Activated CD4-positive, alpha-beta T cell treated with anti-CD3 and anti-CD28 coated beads, Interleukin-2, amount 50 U/mL, for 48 hours (primary cell): ENCODE data around the gene ABLIM2.

ENCODE experiments used
- DNase-seq, 2 experiments: peaks; one replicate each; pipeline ENCODE4 v3.0.0-alpha.2; 2020

The ABLIM2 gene

DNA sequence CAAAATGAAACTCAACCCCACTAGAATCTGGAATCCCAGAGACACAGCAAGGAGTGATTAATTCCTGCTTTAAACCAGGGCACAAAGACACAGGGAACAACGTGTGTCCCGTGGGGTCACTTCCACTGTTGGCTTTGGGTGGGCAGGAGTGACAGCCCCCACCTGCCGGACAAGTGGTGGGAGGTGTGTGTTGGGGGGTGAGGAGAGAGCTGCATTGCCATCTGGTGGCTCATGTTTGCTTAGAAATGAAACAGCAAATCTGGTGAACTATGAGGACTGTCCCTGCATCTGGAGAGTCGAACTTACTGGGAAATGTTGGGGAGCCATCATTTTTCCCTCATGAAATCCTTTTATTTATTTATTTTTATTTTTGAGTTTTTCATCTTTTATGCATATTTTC is 143.1 kb downstream of the ABLIM2 start:
- DNase-seq: no peak

DNA sequence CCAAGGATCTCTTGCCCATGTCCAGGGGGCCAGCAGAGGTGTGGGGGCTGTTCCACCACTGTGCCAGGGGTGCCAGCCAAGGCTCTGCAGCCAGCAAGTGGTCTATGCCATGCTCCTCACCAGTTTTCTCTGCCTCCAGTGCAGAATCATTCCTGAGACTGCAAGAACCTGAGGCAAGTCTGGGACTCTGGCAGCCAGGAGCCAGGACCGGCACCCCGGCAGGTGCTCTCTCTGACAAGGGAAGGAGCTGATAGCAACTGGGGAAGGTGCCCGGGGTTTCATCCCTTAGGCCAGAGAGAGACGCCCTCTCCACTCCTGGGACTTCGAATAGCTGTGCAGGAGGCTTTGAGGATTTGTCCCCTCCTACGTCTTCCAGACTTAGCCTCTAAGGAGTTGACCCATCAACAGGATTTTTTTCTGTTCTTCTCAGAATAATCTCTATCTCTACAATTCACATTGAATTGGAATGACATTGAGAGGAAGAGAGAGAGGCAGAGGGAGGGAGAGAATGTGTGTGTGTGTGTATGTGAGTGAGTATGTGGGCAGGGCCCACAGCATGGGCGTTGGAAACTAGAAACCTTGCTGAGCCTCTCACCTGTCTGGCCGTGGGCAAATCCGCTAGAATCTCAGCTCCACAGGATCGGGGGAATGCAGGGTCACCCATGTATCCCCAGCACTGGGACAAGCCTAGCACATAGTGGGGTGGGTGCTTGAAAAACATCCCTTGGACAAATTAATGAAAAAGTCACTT is 144.5 kb downstream of the ABLIM2 start:
- no peak for DNase-seq

DNA sequence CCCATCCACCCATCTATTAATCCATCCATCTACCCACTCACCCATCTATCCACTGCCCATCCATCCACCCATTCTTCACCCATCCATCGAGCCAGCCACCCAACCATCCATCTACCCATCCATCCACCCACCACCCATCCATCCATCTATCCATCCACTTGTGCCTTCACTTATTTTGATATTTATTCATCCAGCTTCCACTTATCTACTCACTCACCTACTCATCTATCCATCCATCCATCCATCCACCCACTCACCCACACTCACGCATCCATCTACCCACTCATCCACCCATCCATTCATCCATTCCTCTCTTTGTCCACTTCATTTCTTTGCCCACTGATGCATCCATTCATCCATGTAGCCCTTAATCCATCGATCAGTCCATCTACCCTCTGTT is 146.1 kb downstream of the ABLIM2 start:
- DNase-seq: no peak

- no peak for DNase-seq
Observed at GRCh38 chr4:8010618-8011017, 148.0 kb downstream of the ABLIM2 start.

DNA sequence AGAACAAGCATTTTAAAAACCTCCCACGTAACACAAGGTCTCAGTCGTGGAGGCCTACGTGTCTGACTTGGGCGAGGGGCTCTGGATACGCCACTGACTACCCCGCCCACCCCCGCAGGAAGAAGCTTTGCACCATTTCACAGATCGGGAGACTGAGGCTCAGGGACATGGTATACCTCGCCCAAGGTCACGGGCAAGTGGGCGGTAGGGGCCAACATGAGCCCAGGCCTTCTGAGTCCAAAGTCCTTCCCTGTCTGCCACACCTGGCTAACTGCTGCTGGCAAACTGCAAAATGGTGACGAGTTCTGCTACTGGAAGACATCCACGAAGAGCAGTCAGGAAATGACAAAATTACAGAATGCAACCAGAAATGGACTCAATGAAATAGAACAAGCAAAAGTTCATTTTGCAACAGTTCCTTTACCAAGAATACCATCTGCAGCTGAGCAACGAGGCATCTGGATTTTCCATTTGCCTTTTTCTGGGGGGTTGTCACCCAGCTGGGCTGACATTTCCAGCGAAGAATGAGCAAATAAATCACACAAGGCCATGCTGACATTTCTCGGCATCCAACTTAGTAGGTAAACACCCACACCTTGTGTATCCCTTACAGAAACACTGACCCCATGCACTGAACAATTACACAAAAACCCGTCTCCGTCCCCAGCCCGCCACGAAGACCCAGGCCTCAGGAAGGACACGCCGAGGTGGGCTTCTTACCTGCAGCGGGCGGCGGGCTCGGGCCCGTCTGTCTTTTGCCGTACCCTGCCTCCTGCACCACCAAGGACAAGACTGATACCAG is 148.7 kb downstream of the ABLIM2 start:
- no peak for DNase-seq

- DNase-seq: no peak
Observed at GRCh38 chr4:8009097-8009496, 149.5 kb downstream of the ABLIM2 start.

GRCh38 chr4:8008391-8008790 is 150.2 kb downstream of the ABLIM2 start:
- DNase-seq: no peak

DNA sequence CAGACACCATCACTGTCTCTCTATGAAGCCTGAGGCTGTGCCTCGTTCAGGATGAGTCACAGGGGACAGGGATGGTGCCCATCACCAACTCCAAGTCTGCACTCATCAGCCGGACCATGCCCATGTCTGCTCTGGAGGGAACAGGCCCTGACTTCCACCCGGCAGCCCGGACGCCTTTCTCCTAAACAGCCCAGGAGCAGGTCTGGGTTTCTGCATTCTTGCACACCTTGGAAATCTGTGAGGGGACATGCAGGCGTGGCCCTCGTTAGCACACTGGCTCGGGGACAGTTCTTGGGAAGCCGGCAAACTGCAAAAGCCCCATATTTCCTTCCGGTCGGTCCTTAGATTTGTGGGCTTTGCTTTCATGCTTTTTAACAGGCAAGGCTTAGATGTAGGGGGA is 151.0 kb downstream of the ABLIM2 start:
- no peak for DNase-seq

DNA sequence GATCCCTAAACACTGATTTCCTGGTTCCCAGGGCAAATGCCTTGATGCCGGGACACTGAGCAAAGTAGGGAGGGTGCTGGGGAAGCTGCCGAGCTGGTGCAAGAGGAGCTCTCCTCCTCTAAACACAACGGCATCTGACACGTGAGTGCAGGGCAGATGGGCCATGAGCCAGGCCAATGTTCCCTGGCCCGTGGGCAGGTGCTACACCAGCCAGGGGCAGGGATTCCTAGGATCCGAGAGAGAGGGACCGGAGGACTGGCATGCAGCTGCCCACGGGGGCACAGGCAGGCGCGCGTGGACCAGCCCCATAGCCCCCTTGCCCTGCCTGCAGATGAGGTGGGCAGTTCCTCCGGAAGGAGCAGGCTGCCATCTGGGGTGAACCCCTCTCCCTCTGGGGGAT is 152.1 kb downstream of the ABLIM2 start:
- DNase-seq: no peak

DNA sequence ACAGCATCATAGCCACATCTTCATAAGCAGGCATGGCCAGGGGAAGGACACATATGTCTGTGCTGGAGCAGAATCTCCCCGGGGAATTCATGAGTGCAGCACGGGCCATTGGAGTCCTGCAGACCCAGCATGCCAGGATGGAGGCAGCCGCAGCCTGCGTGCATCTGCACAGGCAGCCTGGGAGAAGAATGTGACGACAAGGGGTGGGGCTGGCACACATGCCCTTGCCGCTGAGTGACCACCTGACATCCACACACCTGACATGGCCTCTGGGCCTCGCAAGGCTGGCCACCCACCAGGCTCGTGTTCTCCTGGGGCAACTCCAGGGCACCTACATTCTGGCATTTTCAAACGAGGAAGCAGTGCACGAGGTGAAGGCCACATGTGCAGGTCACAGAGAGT is 152.8 kb downstream of the ABLIM2 start:
- DNase-seq: no peak

DNA sequence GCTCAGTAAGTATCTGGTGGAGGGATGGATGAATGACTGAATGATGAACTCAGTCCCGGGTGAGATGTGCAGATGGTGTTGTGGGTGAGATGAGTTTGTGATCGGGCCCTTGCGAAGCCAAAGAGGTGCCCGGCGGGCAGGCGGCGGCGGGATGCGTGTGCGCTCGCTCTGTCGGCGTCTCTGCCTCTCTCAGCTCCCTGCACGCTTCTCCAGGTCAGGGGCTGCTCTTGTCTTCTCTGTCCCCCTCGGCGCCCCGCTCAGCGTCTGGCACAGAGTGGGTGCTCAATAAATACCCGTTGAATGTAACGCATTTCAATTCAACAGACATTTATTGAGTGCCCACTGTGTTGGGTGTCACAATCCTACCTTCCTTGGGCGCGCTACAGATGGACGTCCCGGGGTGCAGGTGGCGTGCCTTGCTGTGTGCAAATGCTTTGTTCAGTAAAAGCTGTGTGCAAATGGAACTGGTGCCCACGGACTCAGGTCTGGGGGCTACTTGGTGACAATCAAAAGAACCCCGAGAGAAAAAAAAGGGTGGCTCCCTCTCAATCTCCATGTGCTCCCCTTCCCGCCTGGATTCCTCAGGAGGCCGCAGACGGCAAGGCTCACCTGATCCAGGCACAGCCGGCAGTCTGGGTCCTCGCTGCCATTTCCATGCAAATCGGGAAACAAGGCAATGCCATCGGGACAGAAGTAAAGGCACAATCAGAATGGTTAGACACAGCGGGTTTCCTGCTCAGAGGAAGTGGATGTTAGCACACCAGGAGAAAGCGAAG is 153.4 kb downstream of the ABLIM2 start:
- no peak for DNase-seq

- no peak for DNase-seq
Observed at GRCh38 chr4:8004066-8004465, 154.5 kb downstream of the ABLIM2 start.

DNA sequence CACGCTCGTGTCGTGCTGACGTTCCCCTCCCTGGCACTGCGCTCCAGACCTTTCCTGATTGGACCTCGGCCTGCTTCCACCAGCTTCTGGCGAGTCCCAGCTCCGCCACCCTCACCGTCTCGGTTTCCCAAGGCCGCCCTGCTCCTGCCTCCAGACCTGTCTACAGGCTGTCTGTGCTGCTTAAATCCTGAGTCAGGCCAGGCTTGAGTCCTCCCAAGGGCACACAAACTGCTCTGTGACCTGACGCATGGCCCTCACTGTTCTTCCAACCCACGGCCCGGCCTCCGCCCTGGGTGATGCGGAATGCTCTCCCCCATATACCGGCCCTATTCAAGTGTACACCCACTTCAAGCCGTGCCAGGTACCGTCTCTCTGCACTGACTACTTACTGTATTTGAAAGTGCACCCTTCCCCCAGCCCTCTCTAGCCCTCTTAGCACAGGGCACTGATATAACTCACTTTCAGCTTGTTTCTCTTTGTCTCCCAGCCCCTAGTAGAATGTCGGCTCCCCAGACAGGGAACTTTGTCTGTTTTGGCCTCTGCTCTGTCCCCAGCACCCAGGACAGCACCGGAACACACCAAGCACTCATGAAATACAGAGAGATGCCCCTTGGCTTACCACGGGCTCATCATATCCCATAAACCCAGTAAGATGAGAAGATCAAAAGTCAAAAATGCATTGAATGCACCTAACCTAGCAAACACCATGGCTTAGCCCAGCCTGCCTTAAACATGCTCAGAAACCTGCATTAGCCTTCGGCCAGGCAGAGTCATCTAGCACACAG is 155.9 kb downstream of the ABLIM2 start:
- DNase-seq: no peak

GRCh38 chr4:8001564-8002355 is 156.9 kb downstream of the ABLIM2 start:
- DNase-seq: no peak

DNA sequence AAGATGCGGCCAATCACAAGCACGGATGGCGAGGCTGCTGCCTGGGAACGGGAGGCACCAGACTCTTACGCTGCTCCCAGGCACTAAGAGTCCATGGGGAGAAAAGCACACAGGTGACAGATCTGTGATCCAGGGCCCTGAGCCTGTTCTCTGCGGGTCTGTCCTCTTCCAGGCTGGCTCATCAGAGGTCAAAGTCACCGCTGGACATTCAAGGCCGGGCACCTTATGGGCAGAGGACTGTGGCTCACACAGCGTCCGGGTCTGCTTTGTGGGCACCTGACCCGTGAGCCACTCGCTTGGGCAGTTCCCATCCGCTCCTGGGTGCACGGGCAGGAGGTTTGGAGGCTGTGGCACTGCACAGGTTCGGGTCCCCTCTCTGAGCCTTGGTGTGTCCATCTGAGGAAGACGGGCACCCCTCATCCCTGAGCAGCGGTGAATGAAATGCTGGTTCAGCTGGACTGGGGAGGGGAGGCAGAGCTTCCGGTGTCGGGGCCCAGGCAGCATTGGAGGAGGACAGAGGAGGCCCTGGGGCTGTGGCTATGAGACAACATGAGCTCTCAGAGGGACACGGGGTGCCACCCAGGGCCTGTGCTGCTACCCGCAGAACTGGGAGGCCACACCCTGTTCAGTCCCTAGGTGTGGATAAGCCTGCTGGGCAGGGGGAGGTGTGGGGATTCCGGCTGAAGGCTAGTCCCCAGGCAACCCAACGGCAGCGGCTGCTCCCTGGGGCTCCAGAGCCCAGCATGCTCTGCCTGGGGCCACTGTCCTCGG is 157.7 kb downstream of the ABLIM2 start:
- no peak for DNase-seq

DNA sequence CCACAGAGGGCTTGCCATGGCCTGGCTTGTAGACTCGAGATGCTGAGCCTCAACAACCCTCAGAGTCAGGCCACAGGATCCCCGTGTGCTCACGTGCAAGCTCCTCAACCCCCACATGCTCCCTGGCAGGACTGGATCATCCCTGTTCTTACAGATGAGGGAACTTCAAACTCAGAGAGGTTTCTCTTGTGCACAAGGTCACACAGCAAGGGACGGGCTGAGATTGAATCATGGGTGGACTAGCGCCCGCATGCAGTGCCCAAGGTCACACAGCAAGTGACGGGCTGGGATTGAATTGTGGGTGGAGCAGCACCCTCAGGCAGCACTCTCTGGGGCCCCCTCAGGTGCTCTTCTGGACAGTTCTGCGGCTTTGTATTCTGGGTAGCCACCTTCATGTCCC is 158.4 kb downstream of the ABLIM2 start:
- DNase-seq: no peak

DNA sequence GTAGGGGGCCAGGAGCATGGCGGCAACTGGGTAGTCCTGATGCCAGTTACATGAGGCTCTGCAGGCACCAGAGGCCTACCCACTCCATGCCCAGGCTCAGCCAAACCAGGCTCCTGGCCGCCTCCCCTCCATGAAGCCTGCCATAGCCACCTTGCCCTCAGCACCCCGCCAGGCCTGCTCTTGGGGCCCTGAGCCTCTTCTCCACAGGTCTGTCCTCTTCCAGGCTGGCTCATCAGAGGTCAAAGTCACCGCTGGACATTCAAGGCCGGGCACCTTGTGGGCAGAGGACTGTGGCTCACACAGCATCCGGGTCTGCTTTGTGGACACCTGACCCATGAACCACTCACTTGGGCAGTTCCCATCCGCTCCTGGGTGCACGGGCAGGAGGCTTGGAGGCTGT is 158.9 kb downstream of the ABLIM2 start:
- DNase-seq: no peak

DNA sequence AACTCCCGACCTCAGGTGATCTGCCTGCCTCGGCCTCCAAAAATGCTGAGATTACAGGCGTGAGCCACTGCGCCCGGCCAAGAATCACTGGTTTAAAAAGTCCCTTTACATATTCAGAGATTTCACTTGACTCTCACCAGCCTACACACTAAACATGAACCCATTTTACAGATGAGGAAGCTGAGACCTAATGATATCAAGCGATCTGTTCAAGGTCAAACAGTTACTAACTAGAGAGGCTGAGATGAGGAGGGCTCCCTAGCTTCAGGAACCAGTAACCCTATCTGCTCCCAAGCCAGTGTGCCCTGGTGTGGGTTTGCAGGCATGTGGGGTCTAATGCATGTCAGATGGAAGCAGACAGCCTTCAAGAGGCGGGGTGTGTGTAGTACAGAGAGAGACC is 159.3 kb downstream of the ABLIM2 start:
- no peak for DNase-seq

- no peak for DNase-seq
Observed at GRCh38 chr4:7998447-7998846, 160.2 kb downstream of the ABLIM2 start.

DNA sequence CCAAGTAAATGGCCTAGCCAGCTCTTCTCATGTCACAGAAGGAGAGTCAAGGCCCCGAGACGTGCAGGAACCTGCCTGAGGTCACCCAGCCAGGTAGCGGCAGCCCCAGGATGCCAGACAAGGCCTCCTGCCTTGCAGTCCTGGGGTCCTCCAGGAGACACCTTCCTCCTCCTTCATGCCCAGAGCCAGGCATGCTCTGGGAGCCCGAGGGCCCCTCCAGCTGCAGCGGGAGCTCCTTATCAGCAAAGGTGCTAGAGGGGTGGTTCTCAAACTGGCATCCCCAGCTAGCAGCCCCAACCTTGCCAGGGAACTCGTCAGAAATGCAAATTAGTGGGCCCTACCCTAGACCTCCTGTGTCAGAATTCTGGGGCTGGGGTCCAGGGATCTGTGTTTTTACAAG is 162.7 kb downstream of the ABLIM2 start:
- no peak for DNase-seq

DNA sequence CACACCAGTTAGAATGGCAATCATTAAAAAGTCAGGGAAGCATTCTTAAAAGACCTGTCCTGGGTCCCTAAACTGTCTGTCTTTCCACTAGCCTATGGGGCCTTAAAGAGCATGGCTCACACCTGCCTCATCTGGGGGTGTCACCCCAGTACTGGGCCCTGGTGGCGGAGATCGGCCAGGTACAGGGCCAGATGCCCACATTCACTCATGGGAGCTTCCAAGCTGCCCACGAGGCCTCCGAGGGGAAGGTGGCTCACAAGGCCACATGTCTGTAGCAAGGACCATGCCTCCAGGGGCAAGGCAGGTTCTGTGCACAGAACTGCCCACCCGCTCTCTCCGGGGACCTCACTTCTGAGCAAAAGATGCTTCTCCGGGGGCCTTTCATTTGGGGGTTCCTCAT is 163.5 kb downstream of the ABLIM2 start:
- DNase-seq: no peak
